Tibial nerve (tissue), 4 donors: Measurements from ENCODE around the gene ARHGEF1. TPM values are rescaled to one million over a fixed set of nuclear protein-coding genes. Genes with fewer than 3 reads are reported as not detected.

ENCODE experiments used
- DNase-seq, 2 donors: peaks; one replicate each; pipeline ENCODE4 v3.0.0-alpha.2; 2019; ENCODE audit warnings: low spot score in 2 of 2
- H3K27ac ChIP-seq, 4 donors: fragments of 200-600 bp; sonication (generic) in 3 of 4; one replicate each; pipeline ENCODE4 v1.5.1; 2017 to 2019; ENCODE audit warnings: mild to moderate bottlenecking in 1 of 4
- H3K27me3 ChIP-seq, 2 donors: fragments of 200-600 bp; sonication (generic) in 1 of 2; one replicate each; pipeline versions ENCODE4 v1.5.1 to v1.6.0; 2017 to 2019
- H3K36me3 ChIP-seq, 3 donors: fragments of 200-600 bp; sonication (generic); one replicate each; pipeline ENCODE4 v1.5.1; 2018 to 2019
- H3K4me1 ChIP-seq, 4 donors: fragments of 200-600 bp; sonication (generic) in 3 of 4; one replicate each; pipeline ENCODE4 v1.5.1; 2017 to 2019
- H3K4me3 ChIP-seq, 4 donors: fragments of 200-600 bp; sonication (generic) in 3 of 4; one replicate each; pipeline ENCODE4 v1.5.1; 2017 to 2019; ENCODE audit warnings: mild to moderate bottlenecking in 1 of 4, moderate library complexity in 1 of 4
- H3K9me3 ChIP-seq, 4 donors: fragments of 200-600 bp; sonication (generic) in 3 of 4; one replicate each; pipeline ENCODE4 v1.5.1; 2017 to 2019
- CTCF ChIP-seq, 5 experiments: fragments of 200-600 bp in 3 of 5; fragments of 450-650 bp in 2 of 5; sonication (generic) in 3 of 5; IDR thresholded peaks; one replicate each; pipeline ENCODE4 v1.5.1; 2016 to 2019; ENCODE audit warnings: antibody characterized with exemption in 5 of 5, mild to moderate bottlenecking in 3 of 5, moderate library complexity in 2 of 5
- EP300 ChIP-seq, 2 donors: sonication (generic); formaldehyde crosslinking; IDR thresholded peaks; one replicate each; pipeline ENCODE4 v1.6.1; 2017; ENCODE audit warnings: antibody characterized with exemption in 2 of 2, mild to moderate bottlenecking in 1 of 2
- POLR2A ChIP-seq, 2 donors: fragments of 450-650 bp; IDR thresholded peaks; one replicate each; pipeline ENCODE4 v1.6.1; 2017; ENCODE audit warnings: antibody characterized with exemption in 2 of 2, mild to moderate bottlenecking in 2 of 2, moderate library complexity in 2 of 2
- WGBS, 2 donors: methylation state at CpG; one replicate each; pipeline ENCODE4 v1.1.5; 2018; 5-methylcytosine and 5-hydroxymethylcytosine counted together
- small RNA-seq: library from RNA; depleted of rRNA; stranded (forward); fragments of <200 nt; gene quantifications from one replicate; pipeline ENCODE3, GENCODE V24; 2016
- total RNA-seq, 4 donors: library from RNA; depleted of rRNA; stranded (reverse); fragments of >200 nt; gene quantifications; one replicate each; pipeline ENCODE4 v1.1.0, GENCODE V29; 2016

The ARHGEF1 gene
- total RNA-seq, 4 donors from 2014 or later: 68.4 to 225 (median 121) TPM

- Histone ChIP-seq H3K4me3 (no peak overlapping the region), H3K9me3 (no peaks in the 10 kb centered on the region), H3K36me3 (peaks cover 0 to 28% (median 0%) of the 10 kb centered on the region in 3 donors), H3K27me3 (no peaks in the 10 kb centered on the region), H3K4me1 (peaks cover 0 to 21% (median 14%) of the 10 kb centered on the region in 4 donors), H3K27ac (no peak overlapping the region)
- 65 to 75% methylated on average over 7 of the region's 7 CpGs for WGBS, 2 donors
- DNase-seq: no peak
- TF ChIP-seq POLR2A (IDR thresholded peaks at IDR 0.05) (no peak), EP300 (IDR thresholded peaks at IDR 0.05) (no peak), CTCF (IDR thresholded peaks at IDR 0.05) (no peak)
Measured at GRCh38 chr19:41955521-41955920, 72.5 kb downstream of the ARHGEF1 start.

GRCh38 chr19:41956621-41957020 is 73.6 kb downstream of the ARHGEF1 start:
- Histone ChIP-seq H3K4me1 (peaks cover 0 to 21% (median 14%) of the 10 kb centered on the region in 4 donors), H3K36me3 (peaks cover 0 to 28% (median 0%) of the 10 kb centered on the region in 3 donors), H3K4me3 (no peak overlapping the region), H3K27ac (no peak overlapping the region), H3K9me3 (no peaks in the 10 kb centered on the region), H3K27me3 (no peaks in the 10 kb centered on the region)
- DNase-seq: no peak
- WGBS, 2 donors: 76 to 85% methylated on average over 13 of the region's 13 CpGs
- TF ChIP-seq EP300 (IDR thresholded peaks at IDR 0.05): no peak
- no peak for TF ChIP-seq POLR2A (IDR thresholded peaks at IDR 0.05)
- TF ChIP-seq CTCF (IDR thresholded peaks at IDR 0.05): no peak

Small RNA genes within 50 kb of the gene (small RNA-seq; reads per million reads assigned to genes)
- not detected for gene MIR6797

Other genes with a start within 250 kb of the ARHGEF1 start
- gene CEACAM7, start 194.9 kb upstream of the ARHGEF1 start, total RNA-seq: not detected
- gene CEACAM5, start 174.6 kb upstream of the ARHGEF1 start, total RNA-seq: not detected
- not detected for gene CEACAM6, start 127.7 kb upstream of the ARHGEF1 start, total RNA-seq
- gene CEACAM3, start 86.6 kb upstream of the ARHGEF1 start, total RNA-seq: 1 to 10 TPM in 1 of 4 donors, not detected in 3; 1.0 TPM
- not detected for gene LYPD4, start 38.5 kb upstream of the ARHGEF1 start, total RNA-seq
- gene DMRTC2, start 38.1 kb upstream of the ARHGEF1 start, total RNA-seq: not detected
- gene RPS19, start 22.9 kb upstream of the ARHGEF1 start, total RNA-seq: 1,000 to 10,000 TPM in 2 of 4 donors, 100 to 1,000 TPM in 2; 835 to 1,204 (median 1,038) TPM
- gene CD79A, start 5.9 kb upstream of the ARHGEF1 start, total RNA-seq: not detected
- gene ERFL, start 45.3 kb downstream of the ARHGEF1 start, total RNA-seq: under 1 TPM in 3 of 4 donors, not detected in 1; 0.30 to 0.59 (median 0.42) TPM
- 100 to 1,000 TPM; 168 to 206 (median 199) TPM for gene RABAC1, start 76.1 kb downstream of the ARHGEF1 start, total RNA-seq
- gene ATP1A3, start 111.0 kb downstream of the ARHGEF1 start, total RNA-seq: not detected
- 10 to 100 TPM in 1 of 4 donors, 1 to 10 TPM in 3; 2.4 to 12.0 (median 3.2) TPM for gene GRIK5, start 187.0 kb downstream of the ARHGEF1 start, total RNA-seq
- 10 to 100 TPM; 14.3 to 22.2 (median 17.5) TPM for gene ZNF574, start 193.0 kb downstream of the ARHGEF1 start, total RNA-seq
- 1 to 10 TPM in 1 of 4 donors, under 1 TPM in 3; 0.21 to 6.0 (median 0.51) TPM for gene POU2F2, start 249.3 kb downstream of the ARHGEF1 start, total RNA-seq